HG03460 (cell line): ENCODE results near the gene SUCLG2.

Experiments
- ATAC-seq: cut with Tn5 transposase; IDR thresholded peaks from one replicate; pipeline ENCODE4 v1.9.1; 2021; ENCODE audit not compliant: unreplicated experiment

Gene SUCLG2, protein sequence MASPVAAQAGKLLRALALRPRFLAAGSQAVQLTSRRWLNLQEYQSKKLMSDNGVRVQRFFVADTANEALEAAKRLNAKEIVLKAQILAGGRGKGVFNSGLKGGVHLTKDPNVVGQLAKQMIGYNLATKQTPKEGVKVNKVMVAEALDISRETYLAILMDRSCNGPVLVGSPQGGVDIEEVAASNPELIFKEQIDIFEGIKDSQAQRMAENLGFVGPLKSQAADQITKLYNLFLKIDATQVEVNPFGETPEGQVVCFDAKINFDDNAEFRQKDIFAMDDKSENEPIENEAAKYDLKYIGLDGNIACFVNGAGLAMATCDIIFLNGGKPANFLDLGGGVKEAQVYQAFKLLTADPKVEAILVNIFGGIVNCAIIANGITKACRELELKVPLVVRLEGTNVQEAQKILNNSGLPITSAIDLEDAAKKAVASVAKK

DNA sequence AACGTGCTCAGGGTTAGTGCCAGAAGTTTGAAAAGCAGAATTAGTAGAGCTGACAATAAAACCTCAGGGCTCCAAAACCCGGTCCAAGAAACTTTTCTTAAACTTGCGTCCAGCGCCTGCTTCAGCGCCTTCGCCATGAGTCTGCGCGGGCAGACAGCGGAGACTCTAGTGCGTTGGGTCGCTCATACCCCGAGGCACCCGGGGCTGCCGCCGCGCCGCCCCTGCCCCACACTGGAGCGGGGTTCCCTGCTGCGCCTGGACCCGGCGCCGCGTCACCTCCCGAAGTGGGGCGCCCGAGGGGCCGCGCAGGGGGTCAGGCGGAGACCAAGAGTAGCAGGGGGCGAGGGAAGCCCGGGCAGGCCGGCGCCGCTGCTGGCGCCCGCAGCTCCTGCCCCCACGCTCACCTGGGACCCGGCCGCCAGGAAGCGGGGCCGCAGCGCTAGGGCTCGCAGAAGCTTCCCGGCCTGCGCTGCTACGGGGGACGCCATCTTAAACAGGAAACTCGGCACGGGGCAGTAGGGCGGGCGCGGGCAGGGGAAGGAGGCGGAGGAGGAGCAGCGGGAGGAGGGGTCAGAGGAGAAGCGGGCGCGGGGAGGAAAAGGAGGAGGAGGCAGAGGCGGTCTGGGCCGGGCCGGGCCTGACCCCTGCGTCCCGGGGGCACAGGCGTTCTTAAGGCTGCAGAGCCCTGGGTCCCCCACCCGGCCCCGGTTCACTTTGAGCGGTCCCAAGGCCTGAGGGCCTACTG lies at the start of gene SUCLG2:
SUCLG2 (minus strand) TSS at position 514 of the 745 bp plus-strand sequence; CDS start at position 488, 26 bp downstream.
- peak; percentile 66 for ATAC-seq

DNA sequence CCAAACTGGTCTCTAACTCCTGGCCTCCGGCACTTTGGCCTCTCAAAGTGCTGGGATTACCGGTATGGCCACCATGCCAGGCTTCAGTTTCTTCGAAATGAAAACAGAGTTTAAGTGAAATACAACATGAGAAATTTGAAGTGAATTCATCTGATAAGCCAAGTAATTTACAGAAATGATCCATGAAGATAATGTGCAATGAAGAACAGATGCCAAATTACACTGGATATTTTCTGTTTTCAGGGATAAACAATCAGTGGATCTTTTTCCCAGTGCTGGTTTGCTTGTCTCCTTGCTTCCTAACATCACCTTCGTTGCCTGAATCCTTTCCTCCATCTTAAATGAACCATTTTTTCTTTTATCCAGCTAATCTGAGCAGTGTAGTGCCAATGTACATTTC lies 46.2 kb upstream of the SUCLG2 start:
- ATAC-seq = no peak

DNA sequence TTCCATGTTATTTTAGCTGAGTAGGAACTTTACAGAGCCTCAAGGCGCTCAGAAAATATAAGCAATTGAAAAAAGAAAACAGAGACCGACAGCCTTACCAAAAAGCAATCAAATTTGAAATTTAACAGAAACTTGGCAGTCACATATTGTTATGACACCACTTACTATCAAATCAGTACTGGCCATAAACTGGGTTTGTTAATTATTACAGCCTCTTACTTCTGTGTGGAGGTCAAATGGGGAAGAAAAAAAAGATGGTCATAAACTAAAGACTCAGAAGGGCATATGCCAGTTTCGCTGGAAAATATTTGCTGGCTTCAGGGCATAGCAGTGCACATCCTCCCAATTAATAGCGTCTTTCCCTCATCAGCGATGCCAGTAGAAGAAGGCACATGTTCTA lies 45.5 kb upstream of the SUCLG2 start:
- no peak for ATAC-seq

DNA sequence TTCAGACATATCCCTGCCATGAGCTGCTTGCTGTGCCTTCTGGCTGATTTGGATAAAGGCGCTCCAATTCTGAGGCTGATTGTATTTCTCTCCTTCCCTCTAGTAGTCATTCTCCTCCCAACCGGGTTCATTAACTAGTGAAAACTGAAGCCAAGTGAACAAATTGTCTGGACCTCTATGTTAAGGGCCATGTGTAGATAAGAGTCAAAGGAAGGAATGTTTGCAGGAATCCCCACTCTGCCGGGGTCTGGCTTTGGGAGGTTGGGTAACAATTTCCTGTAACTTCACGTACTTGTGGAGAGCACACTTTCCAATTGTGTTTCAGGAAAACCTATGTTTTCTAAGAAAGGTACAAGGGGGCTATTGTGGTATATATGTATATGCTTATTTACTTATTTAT lies 38.2 kb upstream of the SUCLG2 start:
- no peak for ATAC-seq

DNA sequence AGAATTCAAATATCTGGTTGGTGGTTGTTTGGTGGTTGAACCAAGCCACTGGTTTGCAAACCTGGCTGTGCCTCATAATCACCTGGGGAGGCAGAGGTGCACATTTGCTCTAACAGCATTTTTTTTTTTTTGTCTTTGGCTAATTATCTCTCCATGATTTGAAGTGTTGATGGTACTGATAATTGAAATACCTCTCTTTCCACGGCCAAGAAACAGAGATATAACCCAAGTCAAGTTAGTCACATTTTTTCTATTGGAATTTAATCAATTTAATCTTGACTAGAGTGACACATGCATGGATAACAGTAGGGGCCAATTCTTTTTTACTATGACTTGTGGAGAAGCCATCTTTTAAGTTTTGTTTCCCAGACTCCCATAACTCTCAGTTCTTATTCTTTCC lies 37.5 kb upstream of the SUCLG2 start:
- ATAC-seq = no peak

DNA sequence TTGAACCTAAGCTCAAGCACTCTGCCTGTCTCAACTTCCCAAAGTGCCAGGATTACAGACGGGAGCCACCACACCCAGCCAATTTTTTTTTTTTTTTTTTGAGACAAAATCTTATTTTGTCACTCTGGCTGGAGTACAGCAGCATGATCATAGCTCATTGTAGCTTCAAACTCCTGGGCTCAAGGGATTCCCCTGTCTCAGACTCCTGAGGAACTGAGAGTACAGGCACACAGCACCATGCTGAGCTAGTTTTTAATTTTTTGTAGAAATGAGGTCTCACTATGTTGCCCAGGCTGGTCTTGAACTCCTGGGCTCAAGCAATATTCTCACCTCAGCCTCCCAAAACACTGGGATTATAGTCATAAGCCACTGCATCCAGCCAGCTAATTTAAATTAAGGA lies 36.8 kb upstream of the SUCLG2 start:
- peak; percentile 62 for ATAC-seq

DNA sequence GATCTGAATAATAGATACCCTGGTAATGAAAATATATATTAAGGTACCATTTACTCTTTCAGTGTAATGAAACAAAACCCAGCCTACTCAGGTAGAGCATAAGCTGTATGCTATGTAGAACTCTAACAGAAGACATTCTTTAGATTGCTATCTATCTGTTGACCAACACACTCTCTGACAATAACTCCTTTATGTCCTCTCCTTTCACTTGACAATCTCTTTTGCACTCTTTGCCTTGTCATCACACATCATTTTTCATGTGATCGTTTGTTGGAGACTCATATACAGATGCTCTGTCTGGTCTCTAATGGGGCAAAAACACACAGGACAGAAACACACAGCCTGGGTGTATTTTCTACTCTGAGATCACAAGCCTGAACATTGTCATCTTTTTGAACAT lies 35.4 kb upstream of the SUCLG2 start:
- ATAC-seq = no peak

DNA sequence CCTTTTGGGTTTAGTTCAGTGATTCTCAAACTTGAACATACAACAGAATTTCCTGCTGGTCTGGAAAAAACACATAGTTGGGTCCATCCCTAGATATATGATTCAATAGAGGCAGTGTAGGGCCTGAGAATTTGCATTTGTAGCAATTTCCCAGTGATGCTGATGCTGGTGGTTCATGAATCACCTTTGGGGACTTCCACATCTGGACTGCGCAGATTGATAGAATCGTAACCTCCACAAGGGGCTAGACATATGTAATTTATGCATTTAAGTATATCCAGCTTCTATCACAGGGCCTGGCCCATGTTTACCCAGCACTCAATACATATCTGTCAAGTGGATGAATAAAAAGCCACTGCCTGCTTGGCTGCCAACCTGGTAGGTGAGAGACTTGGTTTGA lies 33.8 kb upstream of the SUCLG2 start:
- no peak for ATAC-seq

DNA sequence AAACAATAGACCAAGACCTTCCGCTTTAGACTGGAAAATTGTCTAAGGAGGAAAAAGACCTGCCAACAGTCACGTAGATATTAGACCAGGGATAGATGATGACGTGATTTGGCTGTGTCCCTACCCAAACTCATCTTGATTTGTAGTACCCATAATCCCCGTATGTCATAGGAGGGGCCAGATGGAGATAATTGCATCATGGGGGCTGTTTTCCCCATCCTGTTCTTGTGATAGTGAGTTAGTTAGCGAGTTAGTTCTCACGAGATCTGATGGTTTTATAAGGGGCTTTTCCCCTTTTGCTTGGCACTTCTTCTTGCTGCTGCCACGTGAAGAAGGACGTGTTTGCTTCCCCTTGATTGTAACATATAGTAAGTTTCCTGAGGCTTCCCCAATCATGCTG lies 31.7 kb upstream of the SUCLG2 start:
- no peak for ATAC-seq

DNA sequence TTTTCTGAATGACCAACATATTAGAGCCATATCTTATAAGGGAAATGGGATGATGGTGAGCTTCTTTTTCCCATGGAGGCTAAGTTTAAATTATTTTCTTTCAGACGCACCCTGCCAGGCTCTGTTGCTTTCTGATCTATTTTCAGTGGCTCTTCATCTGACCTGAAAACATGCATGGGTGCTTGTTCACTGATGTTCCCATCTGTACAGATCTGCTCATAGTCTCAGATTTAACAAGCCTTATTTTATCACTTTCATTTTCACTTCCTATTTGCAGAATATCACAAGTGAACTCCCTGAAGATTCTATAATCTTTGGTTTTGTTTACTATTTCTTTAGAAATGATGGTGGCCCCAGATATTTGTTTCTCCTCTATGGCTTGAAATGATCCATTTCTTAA lies 31.1 kb upstream of the SUCLG2 start:
- peak; percentile 99 for ATAC-seq

DNA sequence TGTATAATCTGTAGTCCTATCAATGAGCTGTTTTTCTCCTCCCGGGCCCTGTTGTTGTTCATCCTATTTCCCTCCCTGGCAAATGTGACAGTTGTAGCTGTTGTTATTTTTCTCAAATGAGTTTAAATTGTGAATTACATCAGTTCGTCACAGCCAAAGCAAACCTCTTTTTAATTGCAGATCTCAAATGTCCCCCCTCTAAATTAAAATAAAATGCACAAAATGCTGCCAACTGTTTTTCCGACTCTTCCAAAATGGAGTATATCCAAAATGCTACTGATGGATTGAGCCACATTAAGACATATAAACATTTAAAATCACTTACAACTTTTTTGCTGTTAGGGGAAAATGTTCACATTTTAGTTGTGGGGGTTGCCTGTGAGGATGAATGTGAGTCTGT lies 29.8 kb upstream of the SUCLG2 start:
- ATAC-seq = no peak

DNA sequence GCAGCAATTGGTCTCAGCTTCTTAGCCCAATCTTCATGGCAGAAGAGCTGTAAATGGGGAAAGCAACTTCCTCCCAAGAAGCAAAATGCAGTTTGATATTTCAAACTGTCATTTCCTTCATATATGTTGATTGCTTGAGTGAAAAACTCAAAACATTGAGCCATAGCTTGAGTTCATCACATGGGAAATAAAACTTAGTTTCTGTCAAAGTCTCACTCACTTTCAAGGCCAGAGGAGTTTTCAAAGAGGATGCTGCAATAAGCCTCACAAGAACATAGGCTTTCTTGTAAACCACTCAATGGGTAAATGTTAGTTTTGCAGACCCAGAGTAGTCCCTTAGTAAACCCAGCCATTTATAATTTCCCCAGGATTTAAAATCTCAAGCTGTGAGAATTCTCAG lies 29.1 kb upstream of the SUCLG2 start:
- no peak for ATAC-seq

DNA sequence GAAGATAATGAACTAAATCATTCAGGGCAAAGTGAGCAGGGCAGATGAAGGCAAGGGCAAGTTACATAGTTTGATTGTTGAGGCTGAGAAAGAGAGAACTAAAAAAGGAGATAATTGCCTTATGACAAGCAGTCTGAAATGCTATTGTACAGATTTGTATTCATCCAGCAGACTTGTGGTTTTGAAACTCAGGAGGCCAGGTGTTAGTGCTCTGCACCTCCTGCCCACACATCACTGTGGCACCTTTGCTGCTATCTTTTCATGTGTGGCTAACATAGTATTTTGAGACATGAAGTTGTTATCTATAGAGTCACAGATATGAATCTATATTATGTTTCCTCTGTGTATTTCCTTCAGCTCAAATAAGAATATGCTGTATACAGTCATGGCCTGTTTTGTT lies 24.3 kb upstream of the SUCLG2 start:
- ATAC-seq = peak; percentile 65

DNA sequence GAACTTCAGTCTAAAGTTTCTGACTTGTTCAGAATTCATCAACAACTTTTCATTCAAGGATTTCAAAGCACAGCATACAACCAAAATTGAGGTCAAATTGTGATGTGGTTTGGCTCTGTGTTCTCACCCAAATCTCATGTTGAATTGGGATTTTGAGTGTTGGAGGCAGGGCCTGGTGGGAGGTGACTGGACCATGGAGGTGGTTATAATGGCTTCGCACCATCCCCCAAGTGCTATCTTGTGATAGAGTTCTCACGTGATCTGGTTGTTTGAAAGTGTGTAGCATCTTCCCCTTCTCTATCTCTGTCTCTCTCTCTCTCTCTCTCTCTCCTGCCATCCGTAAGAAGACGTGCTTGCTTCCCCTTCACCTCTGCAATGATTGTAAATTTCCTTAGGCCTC lies 19.6 kb upstream of the SUCLG2 start:
- no peak for ATAC-seq

DNA sequence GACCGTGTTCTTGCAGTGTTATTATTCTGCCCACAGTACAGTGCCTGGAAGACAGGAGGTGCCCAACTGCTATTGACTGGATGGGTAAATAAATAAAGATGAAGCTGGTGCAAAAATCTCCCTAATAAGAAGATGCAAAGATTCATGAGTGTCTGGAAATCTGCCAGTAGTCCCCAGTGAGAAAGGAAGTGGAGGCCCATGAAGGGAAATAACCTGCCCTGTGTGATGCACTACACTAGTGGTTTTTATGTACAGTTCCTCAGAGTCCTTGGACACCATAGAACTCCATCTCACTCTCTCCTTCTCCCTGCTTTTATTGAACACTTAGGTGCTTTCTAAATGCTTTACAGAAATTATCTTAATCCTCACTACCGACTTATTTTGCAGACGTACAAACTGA lies 8.3 kb upstream of the SUCLG2 start:
- no peak for ATAC-seq

DNA sequence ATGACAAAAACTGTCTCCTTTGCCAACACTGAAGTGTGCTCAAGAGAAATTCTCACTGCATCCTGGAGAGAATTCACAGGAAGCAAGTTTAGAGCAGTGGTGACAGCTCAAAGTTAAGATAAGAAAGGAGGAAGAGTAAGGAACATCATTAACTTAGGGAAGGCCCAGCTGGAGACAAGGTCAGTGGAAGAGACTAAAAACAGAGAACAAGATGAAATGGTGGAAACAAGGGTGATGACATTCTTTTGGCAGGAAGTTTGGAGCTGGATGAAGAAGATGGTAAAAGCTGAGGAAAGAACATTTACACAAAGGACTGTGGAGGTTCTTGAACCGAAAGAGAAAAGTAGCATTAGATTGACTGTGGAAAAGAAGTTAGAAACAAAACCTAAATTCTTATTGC lies 6.7 kb upstream of the SUCLG2 start:
- ATAC-seq = no peak

DNA sequence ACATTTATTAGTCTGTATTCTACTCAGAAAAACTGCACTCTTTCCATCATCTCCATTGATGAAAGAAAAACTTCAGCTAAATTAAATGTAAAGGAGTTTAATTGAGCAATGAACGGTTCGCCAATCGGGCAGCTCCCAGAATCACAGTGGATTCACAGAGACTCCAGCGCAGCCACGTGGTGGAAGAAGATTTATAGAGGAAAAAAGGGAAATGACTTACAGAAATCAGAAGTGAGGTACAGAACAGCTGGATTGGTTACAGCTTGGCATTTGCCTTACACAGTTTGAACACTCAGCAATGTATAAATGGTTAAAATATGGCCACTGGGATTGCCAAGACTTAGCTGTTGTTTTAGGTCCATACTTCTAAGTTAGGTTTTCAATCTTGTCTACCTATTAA lies 2.8 kb upstream of the SUCLG2 start:
- ATAC-seq = no peak

DNA sequence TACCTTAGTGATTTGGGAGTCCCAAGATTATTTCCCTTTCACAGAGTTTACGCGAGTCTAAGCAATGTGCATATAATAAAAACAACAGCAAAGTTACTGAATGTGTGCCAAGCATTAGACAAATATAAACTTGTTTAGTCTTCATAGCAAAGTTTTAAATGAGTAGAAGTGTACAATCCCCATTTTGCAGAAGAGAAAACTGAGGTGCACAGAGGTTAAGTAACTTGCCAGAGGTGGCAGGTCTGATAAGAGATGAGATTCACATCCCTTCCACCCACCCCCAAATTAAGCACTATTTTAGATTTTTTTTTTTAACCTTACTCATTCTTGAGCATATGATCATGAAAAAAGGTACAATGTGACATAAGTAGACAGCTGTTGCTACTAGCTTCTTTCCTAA lies 2.2 kb upstream of the SUCLG2 start:
- ATAC-seq = no peak

DNA sequence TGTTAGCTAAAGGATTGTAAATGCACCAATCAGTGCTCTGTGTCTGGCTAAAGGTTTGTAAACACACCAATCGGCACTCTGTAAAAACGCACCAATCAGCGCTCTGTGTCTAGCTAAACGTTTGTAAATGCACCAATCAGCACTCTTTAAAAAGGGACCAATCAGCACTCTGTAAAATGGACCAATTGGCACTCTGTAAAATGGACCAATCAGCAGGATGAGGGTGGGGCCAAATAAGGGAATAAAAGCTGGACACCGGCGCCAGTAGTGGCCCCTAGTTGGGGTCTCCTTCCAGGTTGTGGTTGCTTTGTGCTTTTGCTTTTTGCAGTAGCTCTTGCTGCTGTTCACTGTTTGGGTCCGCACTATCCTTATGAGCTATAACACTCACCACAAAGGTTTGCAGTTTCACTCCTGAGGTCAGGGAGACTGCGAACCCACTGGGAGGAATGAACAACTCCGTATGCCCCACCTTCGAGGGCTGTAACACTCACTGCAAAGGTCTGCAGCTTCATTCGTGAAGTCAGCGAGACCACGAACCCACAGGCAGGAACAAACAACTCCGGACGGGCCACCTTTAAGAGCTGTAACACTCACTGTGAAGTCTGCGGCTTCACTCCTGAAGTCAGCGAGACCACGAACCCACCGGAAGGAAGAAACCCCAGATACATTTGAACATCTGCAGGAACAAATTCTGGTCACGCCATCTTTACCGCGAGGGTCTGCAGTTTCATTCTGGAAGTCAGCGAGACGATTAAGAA lies 1.1 kb upstream of the SUCLG2 start:
- ATAC-seq = peak; percentile 47

DNA sequence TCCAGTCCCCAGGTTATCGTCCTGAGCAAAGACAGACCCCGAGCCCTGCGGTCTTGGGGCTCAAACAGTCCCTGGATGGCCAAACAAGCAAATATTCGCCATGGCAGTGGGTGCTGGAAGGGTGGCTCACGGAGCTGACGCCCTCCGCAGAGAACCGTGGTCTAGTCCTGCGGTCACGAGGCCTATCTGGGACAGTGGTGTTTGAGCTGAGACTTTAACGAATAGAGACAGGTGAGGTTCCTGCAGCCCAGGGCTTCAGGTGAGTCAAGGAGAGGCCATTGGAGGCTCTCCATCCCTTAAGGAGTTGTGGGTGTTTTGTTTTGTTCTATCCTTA lies 399 bp upstream of the SUCLG2 start:
- ATAC-seq = no peak

DNA sequence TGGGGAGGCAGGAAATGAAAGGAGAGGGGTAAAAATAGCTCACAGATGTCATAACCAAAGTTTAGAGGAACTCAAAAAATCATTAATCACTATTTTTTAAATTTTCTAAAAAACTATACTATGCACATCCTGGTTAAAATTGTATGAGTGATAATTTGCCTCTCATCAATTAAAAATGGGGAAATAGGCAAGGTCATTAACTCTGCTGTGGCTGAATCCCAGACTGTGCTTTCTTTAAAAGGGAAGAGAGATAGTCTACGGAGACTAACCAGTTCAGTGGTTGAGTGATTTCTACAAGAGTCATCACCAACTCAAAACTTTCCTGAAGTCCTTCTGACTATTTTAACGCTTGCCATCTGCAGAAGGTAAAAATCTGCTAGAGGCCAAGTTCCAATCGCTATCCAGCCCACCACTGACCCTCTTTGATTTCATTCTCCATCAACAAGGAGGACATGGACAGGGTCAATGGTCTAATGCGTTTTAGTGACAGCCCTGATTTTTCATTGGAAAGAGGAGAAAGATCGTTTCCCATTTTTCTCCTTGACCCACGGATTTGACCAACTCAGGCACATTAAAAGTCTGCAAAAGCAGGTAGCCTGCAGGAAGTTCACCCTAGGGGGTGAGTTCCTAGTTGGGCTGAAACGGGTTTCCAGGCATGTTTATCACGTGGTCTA lies 850 bp downstream of the SUCLG2 start:
- ATAC-seq = peak; percentile 24
